ENCODE measurements around the gene RAB27A.

RAB27A gene

DNA sequence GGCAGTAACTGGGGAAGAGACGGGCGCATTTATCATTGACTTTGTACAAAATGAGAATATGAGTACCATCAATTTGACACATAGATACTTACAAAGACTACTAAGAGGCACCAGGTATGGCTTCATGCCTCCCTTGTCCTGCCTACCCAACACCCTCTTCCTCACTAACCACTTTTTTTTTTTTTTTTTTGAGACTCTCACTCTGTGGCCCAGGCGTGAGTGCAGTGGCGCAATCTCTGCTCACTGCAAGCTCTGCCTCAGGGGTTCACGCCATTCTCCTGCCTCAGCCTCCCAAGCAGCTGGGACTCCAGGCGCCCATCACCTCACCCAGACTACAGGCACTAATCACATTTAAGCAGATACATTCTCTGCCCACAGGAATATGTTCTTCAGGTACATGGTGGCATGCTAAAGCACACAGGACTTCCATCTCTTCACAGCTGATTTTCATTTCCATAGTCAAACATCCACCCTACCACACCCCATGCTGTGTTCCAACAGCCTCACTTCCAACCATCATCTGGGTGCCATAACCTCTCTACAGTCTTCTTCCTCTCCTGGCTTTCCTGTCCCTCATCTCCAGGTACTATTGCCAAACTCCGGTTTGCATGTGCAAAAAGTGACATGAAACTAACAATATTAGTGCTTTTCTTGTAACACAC is 41.7 kb downstream of the RAB27A start:
- H3K9ac ChIP-seq (ENCODE audit: low read length), result no peak overlapping the region
- TF ChIP-seq EZH2 (IDR thresholded peaks at IDR 0.05; ENCODE audit: borderline replicate concordance, low read length), result no peak
- TF ChIP-seq, protein P1, sequence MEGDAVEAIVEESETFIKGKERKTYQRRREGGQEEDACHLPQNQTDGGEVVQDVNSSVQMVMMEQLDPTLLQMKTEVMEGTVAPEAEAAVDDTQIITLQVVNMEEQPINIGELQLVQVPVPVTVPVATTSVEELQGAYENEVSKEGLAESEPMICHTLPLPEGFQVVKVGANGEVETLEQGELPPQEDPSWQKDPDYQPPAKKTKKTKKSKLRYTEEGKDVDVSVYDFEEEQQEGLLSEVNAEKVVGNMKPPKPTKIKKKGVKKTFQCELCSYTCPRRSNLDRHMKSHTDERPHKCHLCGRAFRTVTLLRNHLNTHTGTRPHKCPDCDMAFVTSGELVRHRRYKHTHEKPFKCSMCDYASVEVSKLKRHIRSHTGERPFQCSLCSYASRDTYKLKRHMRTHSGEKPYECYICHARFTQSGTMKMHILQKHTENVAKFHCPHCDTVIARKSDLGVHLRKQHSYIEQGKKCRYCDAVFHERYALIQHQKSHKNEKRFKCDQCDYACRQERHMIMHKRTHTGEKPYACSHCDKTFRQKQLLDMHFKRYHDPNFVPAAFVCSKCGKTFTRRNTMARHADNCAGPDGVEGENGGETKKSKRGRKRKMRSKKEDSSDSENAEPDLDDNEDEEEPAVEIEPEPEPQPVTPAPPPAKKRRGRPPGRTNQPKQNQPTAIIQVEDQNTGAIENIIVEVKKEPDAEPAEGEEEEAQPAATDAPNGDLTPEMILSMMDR (IDR thresholded peaks at IDR 0.05; ENCODE audit: low read length), result no peak
- no peaks in the 10 kb centered on the region for H3K9me3 ChIP-seq (ENCODE audit: low read length)
- no peaks in the 10 kb centered on the region for H3K27me3 ChIP-seq (ENCODE audit: insufficient read depth, low read length)
- H3K4me1 ChIP-seq (ENCODE audit: insufficient read depth, low read length, severe bottlenecking), result peaks cover 22% of the 10 kb centered on the region
- H2AFZ ChIP-seq (ENCODE audit: low read length), result no peak overlapping the region
- H3K79me2 ChIP-seq (ENCODE audit: insufficient read depth, low read length), result no peaks in the 10 kb centered on the region
- H3K9me2 ChIP-seq (ENCODE audit: low read depth, low read length), result no peaks in the 10 kb centered on the region
- no peak overlapping the region for H3K4me3 ChIP-seq (ENCODE audit: low read depth, low read length, poor library complexity, severe bottlenecking)
- H4K20me1 ChIP-seq (ENCODE audit: insufficient read depth, low read length), result no peaks in the 10 kb centered on the region
- no peaks in the 10 kb centered on the region for H3K36me3 ChIP-seq (ENCODE audit: insufficient read depth, low read length)
- H3K4me2 ChIP-seq (ENCODE audit: low read length), result no peak overlapping the region
- H3F3A ChIP-seq (ENCODE audit: insufficient read depth, low read length), result no peaks in the 10 kb centered on the region
- no peak overlapping the region for H3K27ac ChIP-seq (ENCODE audit: low read depth, low read length, poor library complexity, severe bottlenecking)

DNA sequence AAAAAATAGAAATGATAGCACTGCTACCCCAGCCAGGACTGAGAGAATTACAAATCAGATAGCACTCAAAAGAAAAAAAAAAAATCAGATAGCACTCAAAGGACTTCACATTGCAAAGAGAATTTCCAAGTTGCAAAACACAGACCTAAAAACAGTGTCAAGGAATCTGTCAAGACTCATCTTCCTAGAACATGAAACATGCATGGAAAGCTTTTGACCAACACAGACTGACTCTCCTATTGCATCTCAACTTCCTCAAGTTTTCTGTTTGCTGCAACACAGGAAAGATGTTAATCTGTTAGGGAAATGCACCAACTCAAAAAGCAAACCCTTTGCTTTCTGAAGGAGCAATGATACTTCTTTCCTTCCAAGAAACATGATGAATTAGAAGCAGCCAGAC is 42.3 kb downstream of the RAB27A start:
- Histone ChIP-seq H2AFZ (ENCODE audit: low read length) (no peak overlapping the region), H4K20me1 (ENCODE audit: insufficient read depth, low read length) (no peaks in the 10 kb centered on the region), H3K79me2 (ENCODE audit: insufficient read depth, low read length) (no peaks in the 10 kb centered on the region), H3K36me3 (ENCODE audit: insufficient read depth, low read length) (no peaks in the 10 kb centered on the region), H3K27ac (ENCODE audit: low read depth, low read length, poor library complexity, severe bottlenecking) (no peak overlapping the region), H3K9me3 (ENCODE audit: low read length) (no peaks in the 10 kb centered on the region), H3K9me2 (ENCODE audit: low read depth, low read length) (no peaks in the 10 kb centered on the region), H3K4me2 (ENCODE audit: low read length) (no peak overlapping the region), H3K27me3 (ENCODE audit: insufficient read depth, low read length) (no peaks in the 10 kb centered on the region), H3K9ac (ENCODE audit: low read length) (no peak overlapping the region), H3K4me3 (ENCODE audit: low read depth, low read length, poor library complexity, severe bottlenecking) (no peak overlapping the region), H3K4me1 (ENCODE audit: insufficient read depth, low read length, severe bottlenecking) (peaks cover 22% of the 10 kb centered on the region), H3F3A (ENCODE audit: insufficient read depth, low read length) (no peaks in the 10 kb centered on the region)
- TF ChIP-seq, protein P1 (IDR thresholded peaks at IDR 0.05; ENCODE audit: low read length), result no peak
- TF ChIP-seq EZH2 (IDR thresholded peaks at IDR 0.05; ENCODE audit: borderline replicate concordance, low read length), result no peak

DNA sequence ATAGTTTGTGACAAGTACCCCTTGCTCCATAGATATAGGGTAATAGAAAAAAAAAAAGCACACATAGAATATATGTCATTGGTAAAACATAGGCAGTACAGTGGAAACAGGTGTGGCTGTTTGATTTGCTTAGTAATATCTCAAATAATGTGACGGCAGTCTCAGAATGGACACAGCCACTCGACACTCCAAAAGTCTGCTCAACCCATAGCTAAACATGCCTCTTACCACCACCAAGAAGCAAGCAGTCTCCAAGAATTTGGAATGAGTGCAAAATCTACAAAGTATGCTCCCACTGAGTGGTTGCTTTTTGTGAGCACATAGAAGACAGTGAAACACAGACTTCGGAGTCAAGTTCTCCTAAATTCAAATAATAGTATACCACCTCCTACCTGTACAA is 43.0 kb downstream of the RAB27A start:
- H3K4me3 ChIP-seq (ENCODE audit: low read depth, low read length, poor library complexity, severe bottlenecking), result no peak overlapping the region
- H3K27ac ChIP-seq (ENCODE audit: low read depth, low read length, poor library complexity, severe bottlenecking), result no peak overlapping the region
- peaks cover 19% of the 10 kb centered on the region for H3K4me1 ChIP-seq (ENCODE audit: insufficient read depth, low read length, severe bottlenecking)
- no peak overlapping the region for H3K4me2 ChIP-seq (ENCODE audit: low read length)
- no peak for TF ChIP-seq EZH2 (IDR thresholded peaks at IDR 0.05; ENCODE audit: borderline replicate concordance, low read length)
- TF ChIP-seq, protein P1 (IDR thresholded peaks at IDR 0.05; ENCODE audit: low read length), result no peak
- no peak overlapping the region for H2AFZ ChIP-seq (ENCODE audit: low read length)
- no peaks in the 10 kb centered on the region for H3K36me3 ChIP-seq (ENCODE audit: insufficient read depth, low read length)
- H3K79me2 ChIP-seq (ENCODE audit: insufficient read depth, low read length), result no peaks in the 10 kb centered on the region
- no peak overlapping the region for H3K9ac ChIP-seq (ENCODE audit: low read length)
- no peaks in the 10 kb centered on the region for H3F3A ChIP-seq (ENCODE audit: insufficient read depth, low read length)
- H3K27me3 ChIP-seq (ENCODE audit: insufficient read depth, low read length), result no peaks in the 10 kb centered on the region
- no peaks in the 10 kb centered on the region for H3K9me3 ChIP-seq (ENCODE audit: low read length)
- H3K9me2 ChIP-seq (ENCODE audit: low read depth, low read length), result no peaks in the 10 kb centered on the region
- no peaks in the 10 kb centered on the region for H4K20me1 ChIP-seq (ENCODE audit: insufficient read depth, low read length)
